Suppressor macrophage treated with lipopolysaccharide for 4 hours (primary cell): Measurements from ENCODE around the gene ZCCHC8.
A peak's percentile ranks its signal among the peaks of the same experiment; 100 is the strongest.
"Not testable (repeated sequence)": the region's sequence is repeated elsewhere in the genome, so short reads cannot be mapped to it uniquely, and the experiment has no call there.

ENCODE experiments used
- DNase-seq: peaks from one replicate; pipeline ENCODE4 v3.0.0-alpha.2; 2020

The ZCCHC8 gene

GRCh38 chr12:122469856-122470255 lies 30.9 kb downstream of the ZCCHC8 start:
- DNase-seq = not testable (repeated sequence)

- DNase-seq = no peak
Observed at GRCh38 chr12:122467983-122468382, 32.7 kb downstream of the ZCCHC8 start.

GRCh38 chr12:122464317-122465042 lies 36.3 kb downstream of the ZCCHC8 start:
- peak; percentile 94 for DNase-seq

GRCh38 chr12:122460641-122461040 lies 40.1 kb downstream of the ZCCHC8 start:
- DNase-seq = no peak

- DNase-seq = no peak
Observed at GRCh38 chr12:122460061-122460460, 40.7 kb downstream of the ZCCHC8 start.

GRCh38 chr12:122459211-122459610 lies 41.5 kb downstream of the ZCCHC8 start:
- no peak for DNase-seq

GRCh38 chr12:122458105-122459035 lies 42.4 kb downstream of the ZCCHC8 start:
- no peak for DNase-seq

- DNase-seq = no peak
Observed at GRCh38 chr12:122457627-122458026, 43.1 kb downstream of the ZCCHC8 start.

GRCh38 chr12:122454739-122455138 lies 46.0 kb downstream of the ZCCHC8 start:
- no peak for DNase-seq

- no peak for DNase-seq
Observed at GRCh38 chr12:122454250-122454721, 46.4 kb downstream of the ZCCHC8 start.

GRCh38 chr12:122452701-122453285 lies 47.9 kb downstream of the ZCCHC8 start:
- no peak for DNase-seq

- peak; percentile 81 for DNase-seq
Observed at GRCh38 chr12:122449317-122449716, 51.4 kb downstream of the ZCCHC8 start.

GRCh38 chr12:122447825-122448224 lies 52.9 kb downstream of the ZCCHC8 start:
- DNase-seq = not testable (repeated sequence)

- not testable (repeated sequence) for DNase-seq
Observed at GRCh38 chr12:122446390-122446789, 54.3 kb downstream of the ZCCHC8 start.

GRCh38 chr12:122444071-122444470 lies 56.7 kb downstream of the ZCCHC8 start:
- not testable (repeated sequence) for DNase-seq

GRCh38 chr12:122438822-122439221 lies 61.9 kb downstream of the ZCCHC8 start:
- DNase-seq = not testable (repeated sequence)

- no peak for DNase-seq
Observed at GRCh38 chr12:122437656-122438121, 63.0 kb downstream of the ZCCHC8 start.

- no peak for DNase-seq
Observed at GRCh38 chr12:122435186-122435585, 65.5 kb downstream of the ZCCHC8 start.

GRCh38 chr12:122429043-122429442 lies 71.7 kb downstream of the ZCCHC8 start:
- not testable (repeated sequence) for DNase-seq

GRCh38 chr12:122427403-122427802 lies 73.3 kb downstream of the ZCCHC8 start:
- no peak for DNase-seq

GRCh38 chr12:122423258-122424165 lies 77.2 kb downstream of the ZCCHC8 start:
- peak; percentile 62 for DNase-seq

- peak; percentile 68 for DNase-seq
Observed at GRCh38 chr12:122422730-122423257, 77.9 kb downstream of the ZCCHC8 start.
